IPS-15b (cell line): ENCODE data around the gene MIS18BP1.
A peak's percentile ranks its signal among the peaks of the same experiment; 100 is the strongest.
"Not testable (repeated sequence)": the region's sequence is repeated elsewhere in the genome, so short reads cannot be mapped to it uniquely, and the experiment has no call there.

Source experiments
- H3K27me3 ChIP-seq: one replicate; pipeline ENCODE4 v1.6.1; 2013; ENCODE audit warnings: low read length; ENCODE audit not compliant: control insufficient read depth, insufficient read depth
- H3K36me3 ChIP-seq: one replicate; pipeline ENCODE4 v1.6.1; 2013; ENCODE audit warnings: low read length; ENCODE audit not compliant: control insufficient read depth, insufficient read depth
- H3K4me1 ChIP-seq: one replicate; pipeline ENCODE4 v1.6.1; 2013; ENCODE audit warnings: mild to moderate bottlenecking, low read length; ENCODE audit not compliant: control insufficient read depth, insufficient read depth
- H3K4me3 ChIP-seq: one replicate; pipeline ENCODE4 v1.5.1; 2013; ENCODE audit warnings: low read depth, low read length
- H3K9ac ChIP-seq: one replicate; pipeline ENCODE4 v1.6.1; 2013; ENCODE audit warnings: low read depth, mild to moderate bottlenecking, low read length
- H3K9me3 ChIP-seq: one replicate; pipeline ENCODE4 v1.6.1; 2013; ENCODE audit warnings: mild to moderate bottlenecking, low read length; ENCODE audit not compliant: control insufficient read depth, insufficient read depth

The MIS18BP1 gene

DNA sequence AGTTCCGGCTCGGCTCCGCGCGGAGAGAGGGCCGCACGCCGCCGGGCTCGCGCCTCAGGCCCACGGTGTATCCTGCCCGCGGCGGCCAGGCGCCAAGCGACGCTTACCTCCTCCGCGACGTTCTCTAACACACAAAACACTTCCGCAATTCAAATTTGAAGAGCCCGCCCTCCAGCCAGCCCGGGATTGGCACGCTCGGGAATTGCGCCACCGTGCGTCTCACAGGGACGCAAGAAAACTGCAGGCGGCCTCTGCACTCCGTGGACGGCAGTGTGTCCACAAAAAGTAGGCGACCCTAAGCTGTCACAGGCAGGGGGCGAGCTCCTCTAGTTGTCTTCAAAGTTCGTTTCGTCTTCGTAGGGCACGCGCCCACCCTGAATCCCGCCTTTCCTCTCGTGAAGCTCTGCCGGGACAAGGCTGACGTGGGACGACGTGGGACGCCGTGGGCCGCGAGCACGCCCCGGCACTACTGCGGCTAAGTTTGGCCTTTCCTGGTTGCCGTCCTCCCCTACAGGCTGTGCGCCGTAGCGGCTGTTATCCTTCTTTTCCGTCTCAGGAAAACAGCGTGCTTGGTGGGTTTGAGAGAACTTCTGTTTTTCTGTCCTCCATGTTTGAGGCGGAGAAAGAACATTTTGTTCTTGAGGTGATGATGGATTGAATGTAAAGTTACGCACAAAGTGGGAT is at the start of gene MIS18BP1:
Gene MIS18BP1 (minus strand): TSS at position 133 of the 684 bp plus-strand sequence. CDS start 5,916 bp downstream, outside the sequence.
- Histone ChIP-seq H3K4me1 (peaks cover 2% of the 10 kb centered on the region), H3K9ac (peak within 1 kb of the TSS; percentile 96), H3K27me3 (no peaks in the 10 kb centered on the region), H3K36me3 (no peaks in the 10 kb centered on the region), H3K9me3 (no peaks in the 10 kb centered on the region), H3K4me3 (peak within 1 kb of the TSS; percentile 87)

DNA sequence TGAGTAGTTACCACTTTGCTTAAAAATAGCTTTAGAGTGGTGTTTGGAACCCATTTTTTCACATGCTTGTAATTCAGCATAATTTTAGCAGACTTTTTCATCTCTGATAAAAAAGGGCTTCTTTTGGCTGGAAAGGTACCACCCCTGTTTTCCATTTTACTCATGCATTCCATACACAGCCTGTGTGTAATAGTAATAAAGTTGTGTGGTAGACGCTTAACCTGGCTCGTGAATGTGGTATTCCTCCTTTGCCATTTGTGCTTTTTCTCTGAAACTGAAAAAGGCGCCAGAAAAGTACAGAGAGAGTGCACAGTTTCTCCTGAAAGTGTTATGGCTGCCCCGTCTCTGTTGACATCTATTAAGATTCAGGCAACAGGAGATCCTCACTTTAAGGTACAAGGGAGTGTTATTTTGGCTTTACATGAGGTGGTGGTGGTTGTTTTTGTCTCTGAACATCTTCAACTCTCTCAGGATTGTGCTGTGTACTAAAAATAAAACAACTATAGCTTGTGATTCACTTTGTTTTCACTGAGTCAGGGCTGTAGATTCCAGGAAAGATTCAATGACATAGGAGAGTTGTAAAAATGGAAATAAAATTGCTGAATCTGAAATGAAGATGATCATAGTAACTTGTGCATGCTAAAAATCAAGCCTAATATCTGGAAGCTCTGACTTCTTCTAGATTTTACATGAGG is 45.6 kb upstream of the MIS18BP1 start:
- no peaks in the 10 kb centered on the region for H3K9me3 ChIP-seq
- peaks cover 36% of the 10 kb centered on the region for H3K27me3 ChIP-seq
- H3K9ac ChIP-seq = no peak overlapping the region
- H3K4me3 ChIP-seq = no peak overlapping the region
- H3K36me3 ChIP-seq = no peaks in the 10 kb centered on the region
- H3K4me1 ChIP-seq = no peaks in the 10 kb centered on the region

DNA sequence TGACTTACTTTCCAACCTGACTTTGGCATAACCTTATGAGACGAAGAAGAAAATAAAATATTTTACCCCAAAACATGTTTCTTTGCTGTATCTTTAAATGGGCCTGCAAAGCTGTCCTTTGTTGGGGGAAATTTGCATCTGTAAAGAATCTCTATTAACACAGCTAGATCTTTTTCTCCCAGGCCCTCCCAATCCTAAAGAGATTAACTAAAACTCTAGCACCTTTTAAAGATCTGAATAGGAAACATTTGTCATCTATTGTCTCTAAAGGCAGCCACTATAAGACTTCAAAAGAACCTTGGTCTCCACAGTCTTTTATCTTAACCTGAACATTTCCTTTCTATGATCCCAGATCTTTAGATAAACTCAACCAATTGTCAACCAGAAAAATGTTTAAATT is 41.8 kb upstream of the MIS18BP1 start:
- not testable (repeated sequence) for H3K9ac ChIP-seq, H3K9me3 ChIP-seq, H3K36me3 ChIP-seq, H3K4me1 ChIP-seq, H3K4me3 ChIP-seq
- H3K27me3 ChIP-seq = peaks cover 62% of the 10 kb centered on the region

DNA sequence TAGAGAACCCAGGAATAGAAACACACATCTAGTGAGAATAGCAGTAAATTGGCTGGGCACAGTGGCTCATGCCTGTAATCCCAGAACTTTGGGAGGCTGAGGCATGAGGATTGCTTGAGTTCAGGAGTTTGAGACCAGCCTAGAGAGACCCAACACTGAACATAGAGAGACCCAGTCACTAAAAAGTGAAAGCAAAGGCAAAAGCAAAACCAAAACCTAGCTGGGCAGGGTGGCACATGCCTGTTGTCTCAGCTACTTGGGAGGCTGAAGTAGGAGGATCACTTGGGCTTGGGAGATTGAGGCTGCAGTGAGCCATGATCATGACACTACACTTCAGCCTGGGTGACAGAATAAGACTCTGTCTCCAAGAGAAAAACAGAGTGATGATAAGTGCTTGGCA is 37.5 kb upstream of the MIS18BP1 start:
- peaks cover 37% of the 10 kb centered on the region for H3K27me3 ChIP-seq
- H3K36me3 ChIP-seq = no peaks in the 10 kb centered on the region
- H3K9me3 ChIP-seq = no peaks in the 10 kb centered on the region
- H3K4me3 ChIP-seq = no peak overlapping the region
- no peak overlapping the region for H3K9ac ChIP-seq
- no peaks in the 10 kb centered on the region for H3K4me1 ChIP-seq

DNA sequence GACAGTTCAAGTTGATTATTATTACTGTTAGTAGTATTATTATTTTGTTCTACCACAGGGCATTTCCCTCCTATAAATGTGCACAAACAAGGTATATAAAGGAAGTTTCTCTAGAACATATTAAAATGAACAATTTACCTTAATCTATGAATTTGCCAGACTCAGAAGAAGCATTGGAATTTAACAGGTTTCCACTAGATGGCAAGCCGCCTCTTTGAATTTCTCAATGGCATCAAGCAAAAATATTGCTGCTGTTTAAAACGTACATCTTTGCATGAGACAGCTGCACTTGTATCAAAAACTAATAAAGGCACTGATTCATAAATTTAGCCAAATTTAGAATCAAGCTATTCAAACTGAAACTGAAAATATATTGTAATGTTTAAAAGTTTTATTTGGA is 34.6 kb upstream of the MIS18BP1 start:
- H3K4me1 ChIP-seq = no peaks in the 10 kb centered on the region
- no peak overlapping the region for H3K4me3 ChIP-seq
- H3K9ac ChIP-seq = no peak overlapping the region
- no peaks in the 10 kb centered on the region for H3K9me3 ChIP-seq
- H3K36me3 ChIP-seq = no peaks in the 10 kb centered on the region
- H3K27me3 ChIP-seq = peaks cover 17% of the 10 kb centered on the region

DNA sequence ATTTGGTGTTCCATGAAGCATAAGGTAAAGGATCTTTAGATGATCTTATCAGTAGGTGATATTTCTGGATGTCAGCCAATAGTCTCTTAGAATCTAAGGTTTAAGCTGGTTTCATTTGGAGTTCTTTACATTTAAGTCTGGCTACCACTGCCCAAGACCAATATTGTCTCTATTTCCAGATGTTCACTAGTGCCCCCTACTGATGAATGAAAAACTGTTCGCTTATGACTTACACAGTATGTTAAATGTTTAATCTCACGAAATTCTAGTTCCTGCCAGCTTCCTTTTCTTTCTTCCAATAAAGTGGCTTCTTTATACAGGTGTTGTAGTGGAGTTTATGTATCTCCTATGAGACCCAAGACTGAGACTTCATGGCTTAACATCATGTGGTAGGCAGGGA is 31.8 kb upstream of the MIS18BP1 start:
- no peak overlapping the region for H3K4me3 ChIP-seq
- no peaks in the 10 kb centered on the region for H3K36me3 ChIP-seq
- no peaks in the 10 kb centered on the region for H3K4me1 ChIP-seq
- no peaks in the 10 kb centered on the region for H3K9me3 ChIP-seq
- H3K27me3 ChIP-seq = no peaks in the 10 kb centered on the region
- no peak overlapping the region for H3K9ac ChIP-seq

DNA sequence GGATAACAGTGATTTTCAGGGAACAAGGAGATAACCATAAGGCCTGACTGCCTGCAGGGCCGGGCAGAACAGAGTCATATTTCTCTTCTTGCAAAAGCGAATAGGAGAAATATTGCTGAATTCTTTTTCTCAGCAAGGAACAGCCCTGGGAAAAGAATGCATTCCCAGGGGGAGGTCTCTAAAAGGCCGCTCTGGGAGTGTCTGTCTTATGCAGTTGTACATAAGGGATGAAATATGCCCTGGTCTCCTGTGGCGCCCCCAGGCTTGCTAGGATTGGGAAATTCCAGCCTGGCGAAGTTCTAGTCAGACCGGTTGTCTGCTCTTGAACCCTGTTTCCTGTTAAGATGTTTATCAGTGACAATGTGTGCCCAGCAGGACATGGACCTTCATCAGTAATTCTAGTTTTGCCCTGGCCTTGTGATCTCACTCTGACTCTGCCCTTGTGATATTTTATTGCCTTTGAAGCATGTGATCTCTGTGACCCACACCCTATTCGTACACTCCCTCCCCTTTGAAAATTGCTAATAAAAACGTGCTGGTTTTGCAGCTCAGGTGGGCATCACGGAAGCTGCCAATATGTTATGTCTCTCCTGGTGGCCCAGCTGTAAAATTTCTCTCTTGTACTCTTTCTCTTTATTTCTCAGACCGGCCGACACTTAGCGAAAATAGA is 28.9 kb upstream of the MIS18BP1 start:
- not testable (repeated sequence) for H3K36me3 ChIP-seq, H3K4me3 ChIP-seq, H3K9ac ChIP-seq, H3K27me3 ChIP-seq, H3K4me1 ChIP-seq, H3K9me3 ChIP-seq

DNA sequence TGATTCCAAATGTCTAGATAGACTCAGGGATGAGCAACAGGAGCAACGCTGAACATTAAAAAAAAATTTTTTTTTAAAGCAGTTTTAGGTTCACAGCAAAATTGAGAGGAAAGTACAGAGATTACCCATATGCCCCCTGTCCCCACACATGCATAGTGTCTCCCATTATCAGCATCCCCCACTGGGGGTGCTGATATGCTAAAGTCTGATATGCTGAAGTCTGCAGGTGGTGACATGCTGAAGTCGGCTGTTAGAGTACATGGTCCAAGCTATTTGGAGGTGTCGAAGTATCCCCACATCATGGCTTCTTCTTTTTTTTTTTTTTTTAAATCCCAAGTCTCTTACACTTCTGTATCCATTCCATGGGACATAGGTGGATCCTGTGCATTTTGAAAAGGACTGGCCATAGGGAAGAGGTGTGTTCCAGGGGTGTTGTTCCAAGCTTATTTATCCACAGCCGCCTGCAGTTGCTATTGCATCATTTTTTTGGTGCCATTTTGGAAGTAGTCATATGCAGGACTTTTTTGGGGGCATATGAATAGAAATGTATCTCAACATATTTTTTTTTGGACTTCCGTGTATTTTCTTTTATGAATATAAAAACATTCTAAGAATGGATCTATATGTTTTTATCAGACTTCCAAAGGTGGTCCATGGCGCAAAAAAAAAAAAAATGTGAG is 19.0 kb upstream of the MIS18BP1 start:
- Histone ChIP-seq H3K27me3 (no peaks in the 10 kb centered on the region), H3K9ac (no peak overlapping the region), H3K9me3 (no peaks in the 10 kb centered on the region), H3K4me1 (peaks cover 2% of the 10 kb centered on the region), H3K4me3 (no peak overlapping the region), H3K36me3 (no peaks in the 10 kb centered on the region)

DNA sequence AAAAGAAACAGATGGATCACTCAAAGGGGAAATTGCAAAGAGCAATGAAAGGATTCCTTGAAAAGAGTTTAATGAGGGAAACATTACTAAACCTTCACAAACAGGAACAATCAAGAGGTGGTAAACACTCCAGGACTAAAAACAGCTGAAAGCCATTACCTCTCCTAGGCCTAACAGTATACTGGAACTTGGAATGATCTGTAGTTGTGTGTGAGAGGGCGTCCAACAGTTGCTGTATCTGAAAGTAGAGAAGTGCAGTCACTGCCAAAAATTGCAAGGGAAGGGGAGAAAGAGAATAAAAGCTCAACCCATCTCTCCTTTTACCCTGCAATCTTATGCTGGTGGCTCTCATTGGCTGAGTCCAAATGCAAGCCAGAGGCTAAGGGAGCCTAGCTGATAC is 17.0 kb upstream of the MIS18BP1 start:
- Histone ChIP-seq H3K9me3 (no peaks in the 10 kb centered on the region), H3K4me1 (peaks cover 2% of the 10 kb centered on the region), H3K9ac (no peak overlapping the region), H3K4me3 (no peak overlapping the region), H3K27me3 (no peaks in the 10 kb centered on the region), H3K36me3 (no peaks in the 10 kb centered on the region)

DNA sequence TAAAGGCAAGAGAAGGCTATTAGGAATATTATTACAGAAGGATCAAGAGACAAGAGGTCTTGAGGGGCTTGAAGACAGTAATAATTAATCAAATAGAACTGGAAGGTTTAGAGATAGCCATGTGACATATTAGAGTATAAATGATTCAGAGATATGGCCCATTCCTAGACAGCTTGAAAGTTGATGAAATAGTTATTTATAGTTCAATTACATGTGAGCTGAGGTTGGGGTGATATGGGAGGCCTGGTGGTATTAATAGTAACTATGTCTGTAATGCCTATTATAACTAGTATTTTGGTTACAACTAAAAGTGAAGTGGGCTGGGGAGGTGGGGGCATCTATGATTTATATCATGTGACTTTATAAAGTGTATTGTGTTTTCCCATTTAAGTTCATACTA is 14.1 kb upstream of the MIS18BP1 start:
- Histone ChIP-seq H3K9me3 (no peaks in the 10 kb centered on the region), H3K4me3 (no peak overlapping the region), H3K27me3 (no peaks in the 10 kb centered on the region), H3K36me3 (no peaks in the 10 kb centered on the region), H3K9ac (no peak overlapping the region), H3K4me1 (peaks cover 2% of the 10 kb centered on the region)

DNA sequence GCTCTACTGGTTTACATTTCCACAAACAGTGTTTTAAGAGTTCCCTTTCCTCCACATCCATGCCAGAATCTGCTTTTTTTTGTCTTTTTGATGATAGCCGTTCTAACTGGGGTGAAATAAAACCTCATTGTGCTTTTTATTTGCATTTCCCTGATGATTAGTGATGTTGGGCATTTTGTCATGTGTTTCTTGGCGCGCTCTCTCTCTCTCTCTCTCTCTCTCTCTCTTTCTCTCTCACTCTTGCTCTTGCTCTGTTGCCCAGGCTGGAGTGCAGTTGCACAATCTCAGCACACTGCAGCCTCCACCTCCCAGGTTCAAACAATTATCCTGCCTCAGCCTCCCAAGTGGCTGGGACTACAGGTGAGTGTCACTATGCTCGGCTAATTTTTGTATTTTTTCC is 9.6 kb upstream of the MIS18BP1 start:
- H3K27me3 ChIP-seq = no peaks in the 10 kb centered on the region
- H3K9ac ChIP-seq = no peak overlapping the region
- no peaks in the 10 kb centered on the region for H3K4me1 ChIP-seq
- H3K4me3 ChIP-seq = no peak overlapping the region
- H3K36me3 ChIP-seq = no peaks in the 10 kb centered on the region
- H3K9me3 ChIP-seq = no peaks in the 10 kb centered on the region
